Raji (cell line): ENCODE data around the gene HHLA2.

Experiments used
- POLR2A ChIP-seq: IDR thresholded peaks from 2 replicates; pipeline ENCODE4 v1.6.1; 2011; ENCODE audit warnings: low read depth, low read length, control low read depth; ENCODE audit not compliant: insufficient read depth

The HHLA2 gene

DNA sequence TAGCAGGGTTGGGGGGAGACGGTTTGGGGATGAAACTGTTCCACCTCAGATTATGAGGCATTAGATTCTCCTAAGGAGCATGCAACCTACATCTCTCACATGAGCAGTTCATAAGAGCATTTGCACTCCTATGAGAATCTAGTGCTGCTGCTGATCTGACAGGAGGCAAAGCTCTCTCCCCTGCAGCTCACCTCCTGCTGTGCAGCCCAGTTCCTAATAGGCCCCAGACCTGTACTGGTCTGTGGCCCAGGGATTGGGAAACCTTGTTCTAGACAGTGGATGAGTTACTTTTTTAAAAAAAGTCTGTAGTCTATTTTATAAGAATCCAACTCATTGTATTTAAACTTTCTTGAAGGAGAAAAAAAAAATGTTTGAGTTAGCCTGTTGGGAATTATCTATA, 100.0 kb downstream of the HHLA2 start:
- no peak for TF ChIP-seq POLR2A

DNA sequence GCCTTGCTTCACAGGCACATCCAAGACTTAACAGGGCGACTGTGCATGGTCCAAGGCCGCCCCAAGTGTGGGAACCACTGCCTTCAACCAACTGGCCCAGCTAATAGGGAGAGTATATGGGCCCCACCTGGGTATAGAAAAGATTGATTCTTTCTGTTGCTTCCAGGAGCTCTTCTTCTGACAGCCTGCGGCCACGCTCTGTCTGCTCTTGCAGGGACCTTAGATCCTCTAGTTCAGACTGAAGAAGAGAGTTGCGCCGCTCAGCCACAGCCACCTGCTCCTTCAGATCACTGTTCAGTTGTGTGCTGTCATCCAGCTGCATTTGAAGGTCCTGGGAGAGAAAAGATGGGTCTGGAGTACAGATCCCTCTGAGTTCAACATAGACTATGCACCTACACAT, 102.2 kb downstream of the HHLA2 start:
- TF ChIP-seq POLR2A = no peak

GRCh38 chr3:108401836-108402235, 105.5 kb downstream of the HHLA2 start:
- TF ChIP-seq POLR2A = no peak

DNA sequence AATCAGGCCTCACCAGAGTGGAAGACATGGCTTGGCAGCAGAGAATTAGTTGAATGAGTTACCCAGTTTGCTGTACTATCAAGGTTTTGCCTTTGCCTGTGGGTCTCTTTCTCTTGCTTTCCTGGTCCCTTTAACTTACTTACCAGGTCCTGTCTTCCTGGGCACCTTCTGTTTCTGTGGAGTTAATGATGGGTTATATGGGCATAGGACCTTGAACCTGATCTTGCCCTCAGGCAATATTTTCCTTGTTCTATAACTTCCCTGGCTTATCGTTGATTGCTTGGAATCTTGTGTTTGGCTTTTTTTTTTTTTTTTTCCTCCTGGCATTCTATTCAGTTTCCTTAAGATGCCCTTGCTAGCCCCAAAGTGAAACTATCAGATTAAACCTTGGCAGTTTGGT, 106.8 kb downstream of the HHLA2 start:
- no peak for TF ChIP-seq POLR2A

GRCh38 chr3:108403686-108404345, 107.5 kb downstream of the HHLA2 start:
- TF ChIP-seq POLR2A = no peak

GRCh38 chr3:108404368-108404767, 108.0 kb downstream of the HHLA2 start:
- no peak for TF ChIP-seq POLR2A

DNA sequence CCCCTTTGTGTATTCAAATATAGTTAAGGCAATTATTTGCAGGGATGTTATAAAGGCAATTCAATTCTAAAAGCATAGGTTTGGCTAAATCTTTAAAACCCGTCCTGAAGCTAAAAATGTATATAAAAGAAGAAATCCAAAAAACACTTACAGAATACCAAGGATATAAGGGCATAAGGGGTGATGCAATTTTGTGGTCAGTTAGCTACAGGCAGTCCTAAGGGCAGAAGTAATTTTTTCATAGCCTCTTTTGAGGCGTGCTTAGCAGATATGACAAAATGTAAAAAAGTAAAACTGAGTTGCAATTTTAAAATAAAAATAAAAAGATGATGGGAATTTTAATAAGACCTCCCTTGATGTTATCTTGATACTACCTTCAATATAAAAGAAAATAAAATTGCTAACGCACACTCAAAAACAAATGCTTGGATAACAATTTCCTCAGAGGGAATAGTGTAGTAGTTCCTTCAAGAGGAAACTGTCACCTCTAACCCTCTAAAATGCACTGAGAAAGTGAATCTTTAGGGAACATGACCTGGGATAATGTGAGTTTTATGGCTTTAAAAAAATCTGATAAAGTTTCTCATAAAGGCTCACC, 109.8 kb downstream of the HHLA2 start:
- no peak for TF ChIP-seq POLR2A

GRCh38 chr3:108406661-108407206, 110.4 kb downstream of the HHLA2 start:
- TF ChIP-seq POLR2A = no peak

DNA sequence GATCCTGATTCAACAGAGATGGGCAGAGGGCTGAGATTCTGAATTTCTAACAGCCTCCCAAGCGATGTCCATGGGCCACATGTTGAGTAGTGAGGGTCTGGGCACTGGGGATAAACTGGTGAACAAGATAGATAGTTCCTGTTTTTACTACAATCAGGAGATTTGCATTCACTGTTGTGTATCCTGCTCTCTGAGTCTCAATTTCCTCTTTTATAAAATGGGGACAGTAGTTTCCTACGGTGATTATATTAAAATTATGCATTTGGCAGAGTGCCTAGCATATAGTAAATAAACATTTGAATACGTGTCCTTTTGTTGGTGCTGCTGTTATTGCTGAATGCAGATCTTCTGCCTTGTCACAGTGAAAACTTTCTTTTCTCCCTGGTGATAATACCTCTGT, 111.5 kb downstream of the HHLA2 start:
- TF ChIP-seq POLR2A = no peak

DNA sequence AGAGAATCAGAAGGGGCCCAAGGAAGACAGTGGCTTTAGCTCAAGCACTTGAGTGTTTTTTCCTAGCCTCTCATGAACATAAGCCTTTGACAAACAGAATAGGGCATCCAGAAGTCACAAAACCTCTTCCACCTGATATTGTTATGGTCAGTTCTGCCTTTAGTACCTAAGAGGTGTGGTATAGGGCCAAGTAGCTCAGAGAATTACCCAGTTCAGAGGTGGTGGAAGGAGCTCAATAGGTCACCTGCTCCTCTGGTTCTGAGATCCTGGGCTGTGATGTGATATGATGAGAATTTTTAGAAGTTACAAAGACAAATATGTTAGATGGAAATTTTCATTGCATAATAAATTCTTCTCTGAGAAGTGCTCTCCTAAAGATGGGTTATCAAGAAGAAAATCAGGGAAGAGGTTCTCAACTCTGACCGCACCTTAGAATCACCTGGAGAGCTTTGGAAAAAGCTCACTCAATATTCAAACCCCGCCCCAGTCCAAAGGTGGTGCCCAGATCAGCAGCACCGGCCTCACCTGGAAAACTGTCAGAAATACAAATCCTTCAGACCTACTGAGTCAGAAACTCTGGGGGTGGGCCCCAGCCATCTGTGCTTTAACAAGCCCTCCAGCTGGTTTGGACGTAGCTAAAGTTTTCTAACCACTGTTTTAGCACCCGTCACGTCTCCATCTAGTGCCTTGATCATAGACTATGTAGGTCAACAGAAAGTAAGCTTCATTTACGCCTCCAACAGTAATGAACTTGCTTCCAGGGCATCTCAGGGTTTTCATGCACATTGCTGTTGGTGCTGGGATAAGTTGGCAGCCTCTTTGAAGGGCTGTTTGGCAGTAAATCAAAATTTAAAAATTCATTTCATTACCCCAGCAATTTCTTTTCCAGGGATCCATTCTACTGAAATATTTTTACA, 112.8 kb downstream of the HHLA2 start:
- TF ChIP-seq POLR2A = no peak

DNA sequence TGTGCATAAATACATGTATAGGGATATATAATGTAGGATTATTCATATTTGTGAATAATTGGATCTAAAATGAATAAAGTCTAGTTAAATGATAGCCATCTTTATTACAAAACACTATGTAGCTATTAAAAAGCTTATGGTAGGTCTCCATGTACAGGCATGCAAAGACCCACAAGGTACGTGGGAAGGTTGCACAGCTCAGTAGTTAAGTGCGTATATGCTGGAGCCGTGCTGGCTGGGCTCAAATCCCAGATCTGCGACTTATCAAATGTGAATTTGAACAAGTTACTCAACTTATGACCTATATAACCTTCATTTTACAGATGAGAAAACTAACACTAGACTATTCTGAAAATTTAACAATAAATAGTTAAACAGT, 113.4 kb downstream of the HHLA2 start:
- TF ChIP-seq POLR2A = no peak

GRCh38 chr3:108410531-108410984, 114.2 kb downstream of the HHLA2 start:
- TF ChIP-seq POLR2A = no peak

DNA sequence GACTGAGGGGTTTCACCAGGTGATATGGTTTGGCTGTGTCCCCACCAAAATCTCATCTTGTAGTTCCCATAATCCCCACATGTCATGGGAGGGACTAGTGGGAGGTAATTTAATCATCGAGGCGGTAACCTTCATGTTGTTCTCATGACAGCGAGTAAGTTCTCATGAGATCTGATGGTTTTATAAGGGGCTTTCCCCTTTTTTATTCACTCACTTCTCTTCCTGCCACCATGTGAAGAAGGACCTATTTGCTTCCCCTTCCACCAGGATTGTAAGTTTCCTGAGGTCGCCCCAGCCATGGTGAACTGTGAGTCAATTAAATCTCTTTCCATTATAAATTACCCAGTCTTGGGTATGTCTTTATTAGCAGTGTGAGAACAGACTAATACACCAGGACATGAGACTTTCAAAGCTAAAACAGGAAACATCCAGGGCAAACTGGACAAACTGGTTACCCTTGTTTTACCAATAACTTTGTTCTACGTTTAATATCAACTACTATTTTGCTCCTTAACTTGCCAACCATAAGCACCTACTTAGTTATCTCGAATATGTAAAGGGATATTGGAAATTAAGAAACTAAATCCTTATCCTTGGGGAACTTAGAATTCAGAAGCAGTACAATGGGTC, 115.9 kb downstream of the HHLA2 start:
- no peak for TF ChIP-seq POLR2A

DNA sequence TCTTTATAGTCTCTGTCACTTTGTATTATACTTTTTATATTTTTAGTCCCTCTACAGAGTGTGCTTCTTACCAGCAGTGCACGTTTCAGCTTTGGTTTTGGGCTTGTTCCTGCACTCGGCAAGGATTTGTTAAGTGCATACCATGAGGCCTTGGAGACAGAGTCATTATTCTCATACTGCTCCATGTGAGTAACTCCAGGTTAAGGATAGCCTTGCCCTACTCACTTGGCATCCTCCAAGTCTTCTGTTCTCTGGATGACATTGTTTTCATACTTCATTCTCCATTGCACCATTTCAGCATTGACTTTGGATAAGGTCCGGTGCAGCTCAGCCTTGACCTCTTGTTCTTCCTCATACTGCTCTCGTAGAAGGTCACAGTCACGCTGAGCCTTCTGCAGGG, 117.7 kb downstream of the HHLA2 start:
- no peak for TF ChIP-seq POLR2A

DNA sequence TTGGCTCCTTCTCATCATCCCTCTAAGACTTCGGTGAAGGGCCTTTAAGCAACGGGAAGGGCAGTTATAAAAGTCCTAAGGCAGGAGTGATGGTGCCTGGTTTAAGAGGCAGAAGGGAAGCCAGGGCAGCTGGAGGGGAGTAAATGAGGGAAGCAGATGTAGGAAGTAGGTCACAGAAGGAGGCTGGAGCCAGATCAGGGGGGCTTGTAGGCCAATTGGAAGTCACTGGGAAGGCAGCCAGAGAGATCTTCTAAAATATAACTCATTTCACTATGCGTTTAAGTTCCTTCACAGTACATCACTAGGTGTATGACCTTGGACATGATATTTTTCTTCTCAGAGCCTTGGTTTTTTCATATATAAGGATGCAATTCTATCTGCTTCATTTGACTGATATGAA, 119.3 kb downstream of the HHLA2 start:
- TF ChIP-seq POLR2A = no peak

GRCh38 chr3:108416111-108416869, 119.9 kb downstream of the HHLA2 start:
- TF ChIP-seq POLR2A = no peak
